ENCODE data around the gene PLA2G2A.
"Not testable (repeated sequence)": the region's sequence is repeated elsewhere in the genome, so short reads cannot be mapped to it uniquely, and the experiment has no call there.

Gene PLA2G2A

DNA sequence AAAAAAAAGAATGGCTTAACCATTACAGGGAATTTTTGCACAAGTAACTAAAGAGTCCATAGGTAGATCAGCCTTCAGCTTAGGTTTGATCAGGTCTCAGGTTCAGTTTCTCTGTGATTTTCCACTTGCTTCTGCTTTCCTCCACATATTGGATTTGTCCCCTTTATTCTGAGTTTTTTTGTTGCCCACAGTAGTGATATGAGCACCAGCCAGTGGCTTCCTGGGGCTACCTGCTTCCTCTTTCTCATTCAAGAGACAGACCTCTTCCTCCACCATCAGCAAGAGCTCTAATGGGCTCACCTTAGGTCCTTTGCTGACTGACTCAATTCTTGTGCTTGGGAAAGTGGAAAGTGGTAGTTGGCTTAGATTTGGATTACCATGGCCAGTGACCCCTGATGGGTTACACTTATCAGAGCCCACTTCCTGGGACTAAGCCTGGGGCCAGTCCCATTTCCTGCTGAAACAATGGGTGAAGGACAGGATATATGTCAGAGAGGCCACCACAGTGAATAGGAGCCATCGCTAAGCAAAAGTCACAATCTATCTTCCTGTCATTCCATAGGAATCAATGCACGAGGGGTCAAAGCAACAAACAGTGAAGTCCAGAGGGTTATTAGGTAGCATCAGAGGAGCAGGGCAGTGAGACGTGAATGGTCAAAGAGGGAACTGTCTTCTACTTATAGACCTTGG is 43.2 kb downstream of the PLA2G2A start:
- H3K4me1 ChIP-seq, result no peaks in the 10 kb centered on the region
- H3K27me3 ChIP-seq, result no peaks in the 10 kb centered on the region
- no peak overlapping the region for H3K4me2 ChIP-seq
- no peak overlapping the region for H3K9ac ChIP-seq
- no peak for TF ChIP-seq Cebpa-rat (IDR thresholded peaks at IDR 0.05)
- H3K4me3 ChIP-seq, result no peak overlapping the region
- H3K36me3 ChIP-seq, result no peaks in the 10 kb centered on the region
- no peak overlapping the region for H3K27ac ChIP-seq
- H4K20me1 ChIP-seq, result no peaks in the 10 kb centered on the region
- H3K9me3 ChIP-seq, result peaks cover 36% of the 10 kb centered on the region

DNA sequence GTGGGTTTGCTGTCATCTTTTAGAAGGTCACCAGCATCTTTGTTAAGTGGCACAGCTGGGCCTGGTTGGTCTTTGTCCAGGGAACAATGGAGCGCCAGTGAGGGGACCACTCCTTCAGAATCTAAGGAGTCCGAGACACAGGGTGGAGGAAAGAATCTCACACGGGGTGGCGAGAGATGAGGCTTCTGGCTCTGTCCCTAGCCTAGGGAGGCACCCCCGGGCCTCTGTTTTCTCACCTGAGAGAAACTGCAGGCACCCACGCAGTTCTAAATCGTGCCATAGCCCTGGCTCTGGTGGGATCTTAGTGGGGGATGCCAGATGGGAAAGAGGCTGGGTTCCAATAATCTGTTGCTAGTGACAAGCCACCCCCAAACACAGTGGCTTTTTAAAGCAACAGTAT is 45.1 kb downstream of the PLA2G2A start:
- no peaks in the 10 kb centered on the region for H3K4me1 ChIP-seq
- no peaks in the 10 kb centered on the region for H4K20me1 ChIP-seq
- no peak overlapping the region for H3K27ac ChIP-seq
- no peaks in the 10 kb centered on the region for H3K27me3 ChIP-seq
- no peak overlapping the region for H3K4me2 ChIP-seq
- peaks cover 40% of the 10 kb centered on the region for H3K9me3 ChIP-seq
- no peak overlapping the region for H3K4me3 ChIP-seq
- no peak for TF ChIP-seq Cebpa-rat (IDR thresholded peaks at IDR 0.05)
- no peak overlapping the region for H3K9ac ChIP-seq
- no peaks in the 10 kb centered on the region for H3K36me3 ChIP-seq

DNA sequence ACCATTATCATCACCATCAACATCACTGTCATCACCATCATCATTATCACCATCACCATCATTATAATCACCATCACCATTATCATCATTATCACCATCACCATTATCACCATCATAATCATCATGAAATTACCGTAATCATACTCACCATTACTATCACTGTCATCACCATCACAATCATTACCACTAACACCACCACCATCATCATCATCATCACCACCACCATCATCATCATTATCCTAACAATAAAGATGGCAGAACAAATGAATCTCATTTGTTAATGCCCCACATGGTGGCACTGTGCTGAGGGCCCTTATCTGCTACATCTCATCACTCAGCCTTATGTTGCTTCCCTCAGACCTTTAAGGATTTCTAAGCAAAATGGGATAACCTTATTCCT is 46.6 kb downstream of the PLA2G2A start:
- H3K36me3 ChIP-seq, result no peaks in the 10 kb centered on the region
- H4K20me1 ChIP-seq, result no peaks in the 10 kb centered on the region
- H3K4me1 ChIP-seq, result no peaks in the 10 kb centered on the region
- peaks cover 40% of the 10 kb centered on the region for H3K9me3 ChIP-seq
- no peak overlapping the region for H3K4me3 ChIP-seq
- no peak overlapping the region for H3K9ac ChIP-seq
- H3K27ac ChIP-seq, result no peak overlapping the region
- H3K27me3 ChIP-seq, result no peaks in the 10 kb centered on the region
- H3K4me2 ChIP-seq, result no peak overlapping the region
- no peak for TF ChIP-seq Cebpa-rat (IDR thresholded peaks at IDR 0.05)

DNA sequence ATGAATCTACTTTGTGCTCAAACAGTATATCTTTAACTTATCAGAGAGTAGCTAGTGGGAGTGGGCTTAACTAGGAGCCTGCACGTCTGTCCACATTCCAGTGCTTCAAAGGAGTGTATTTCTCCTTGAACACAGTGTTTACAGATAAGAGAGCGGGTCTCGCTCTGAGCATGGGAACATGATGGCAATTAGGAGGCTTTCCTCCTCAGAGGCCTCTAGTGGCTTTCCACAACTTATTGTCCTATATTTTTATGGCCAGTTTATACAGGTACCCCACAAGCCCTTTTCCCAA is 52.3 kb downstream of the PLA2G2A start:
- not testable (repeated sequence) for H3K4me2 ChIP-seq, H3K27me3 ChIP-seq, H3K4me3 ChIP-seq, H3K36me3 ChIP-seq, H4K20me1 ChIP-seq, H3K27ac ChIP-seq, H3K9ac ChIP-seq
- H3K4me1 ChIP-seq, result peaks cover 10% of the 10 kb centered on the region
- peaks cover 18% of the 10 kb centered on the region for H3K9me3 ChIP-seq

DNA sequence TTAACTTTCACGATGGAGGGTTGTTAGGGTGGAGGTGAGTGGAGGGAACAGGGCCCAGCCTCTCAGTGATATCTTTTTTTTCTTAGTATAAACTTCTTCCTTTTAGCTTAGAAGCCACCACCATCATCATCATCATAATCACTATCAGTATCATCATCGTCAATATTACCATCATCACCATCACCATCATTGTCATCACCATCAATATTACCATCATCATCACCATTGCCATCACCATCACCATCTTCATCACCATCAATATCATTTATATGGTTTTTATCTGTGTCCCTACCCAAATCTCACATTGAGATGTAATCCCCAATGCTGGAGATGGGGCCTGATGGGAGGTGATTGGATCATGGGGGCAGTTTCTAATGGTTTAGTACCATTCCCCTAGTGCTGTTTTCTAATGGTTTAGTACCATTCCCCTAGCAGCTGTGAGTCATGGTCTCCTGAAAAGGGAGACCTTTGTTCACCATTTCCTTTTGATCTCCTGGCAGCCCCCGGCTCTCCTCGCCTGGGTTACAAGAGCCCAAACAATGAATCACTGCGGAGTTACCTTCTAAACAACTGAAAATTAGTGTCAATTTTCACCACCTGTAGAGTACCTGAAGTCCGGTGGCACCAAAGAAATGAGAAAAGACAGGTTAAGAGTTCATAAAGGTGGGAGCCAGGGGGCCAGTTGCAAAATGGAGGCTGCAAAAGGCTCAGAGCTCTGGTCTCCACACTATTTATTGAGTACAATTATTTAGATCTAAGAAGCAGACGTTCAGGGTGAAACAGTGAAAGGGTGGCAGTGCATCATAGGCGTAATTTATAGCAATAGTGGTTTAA is 52.9 kb downstream of the PLA2G2A start:
- peaks cover 12% of the 10 kb centered on the region for H3K9me3 ChIP-seq
- H3K9ac ChIP-seq, result no peak overlapping the region
- no peak overlapping the region for H3K4me3 ChIP-seq
- H4K20me1 ChIP-seq, result no peaks in the 10 kb centered on the region
- H3K4me1 ChIP-seq, result peaks cover 10% of the 10 kb centered on the region
- H3K4me2 ChIP-seq, result no peak overlapping the region
- no peaks in the 10 kb centered on the region for H3K36me3 ChIP-seq
- no peak overlapping the region for H3K27ac ChIP-seq
- H3K27me3 ChIP-seq, result no peaks in the 10 kb centered on the region
- TF ChIP-seq Cebpa-rat (IDR thresholded peaks at IDR 0.05), result no peak
